Stimulated activated CD4-positive, alpha-beta T cell treated with anti-CD3 and anti-CD28 coated beads, Interleukin-15, amount 100 ng/mL, for 24 hours (primary cell): Measurements from ENCODE around the gene MRPL44.

ENCODE experiments used
- DNase-seq: peaks from one replicate; pipeline ENCODE4 v3.0.0-alpha.2; 2020

Gene MRPL44

GRCh38 chr2:223957092-223957851 lies at the start of gene MRPL44:
TSS of gene MRPL44 (plus strand) at chr2:223957463. CDS start at chr2:223957473, 10 bp downstream.
- peak; percentile 97 for DNase-seq

GRCh38 chr2:223908304-223908998 lies 48.8 kb upstream of the MRPL44 start:
- DNase-seq, result no peak

DNA sequence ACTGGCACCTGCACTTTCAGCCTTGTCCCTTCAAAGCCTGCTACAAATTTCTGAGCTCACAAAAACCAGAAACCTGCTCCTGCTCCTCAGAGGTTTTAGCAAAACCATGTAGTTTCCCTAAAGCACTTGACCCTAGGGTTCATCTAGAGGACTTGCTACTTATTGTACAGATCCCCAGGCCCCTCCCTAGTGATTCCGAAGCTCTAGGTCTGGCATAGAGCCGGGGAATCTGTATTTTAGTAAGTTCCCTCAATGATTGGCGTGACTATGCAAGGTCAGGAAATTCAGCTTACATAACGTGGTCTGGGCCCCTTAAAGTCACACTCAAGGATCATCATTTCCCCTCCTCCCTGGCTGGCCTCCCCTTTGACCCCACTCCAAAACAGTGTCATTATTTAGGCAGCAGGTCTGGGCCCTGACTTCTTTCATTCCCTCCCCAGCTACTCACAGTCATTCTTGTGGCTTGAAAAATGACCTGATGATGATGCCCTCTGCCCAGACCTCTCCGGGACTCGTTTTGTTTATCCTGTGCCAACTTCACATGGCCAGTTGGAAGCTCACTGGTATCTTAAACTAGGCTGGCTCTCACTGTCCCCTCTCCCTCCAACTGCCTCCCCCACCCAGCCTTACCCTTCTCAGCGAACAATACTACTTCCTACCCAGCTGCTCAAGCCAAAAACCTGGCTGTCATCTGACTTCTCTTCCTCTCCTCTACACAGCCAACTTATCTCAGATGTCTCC lies 48.1 kb upstream of the MRPL44 start:
- no peak for DNase-seq

DNA sequence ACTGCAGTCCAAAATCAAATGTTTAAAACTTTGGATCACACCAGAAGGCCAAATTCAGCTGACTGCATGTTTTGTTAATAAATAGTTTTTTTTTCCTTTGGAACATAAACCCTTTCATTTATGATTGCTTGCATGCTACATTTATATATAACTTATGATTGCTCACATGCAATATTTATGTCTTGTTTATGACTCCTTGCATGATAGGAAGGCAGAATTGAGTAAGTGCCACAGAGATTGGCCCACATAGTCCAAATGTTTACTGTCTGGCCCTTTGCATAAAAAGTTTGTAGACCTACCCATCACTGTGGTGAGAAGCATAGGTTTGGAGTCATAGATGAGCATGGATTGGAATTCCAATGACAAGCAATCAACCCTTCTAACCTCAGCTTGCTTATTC lies 42.9 kb upstream of the MRPL44 start:
- no peak for DNase-seq

- DNase-seq, result no peak
Measured at GRCh38 chr2:223915071-223915470, 42.2 kb upstream of the MRPL44 start.

GRCh38 chr2:223916181-223916920 lies 40.9 kb upstream of the MRPL44 start:
- no peak for DNase-seq

GRCh38 chr2:223918671-223919134 lies 38.6 kb upstream of the MRPL44 start:
- DNase-seq, result no peak

DNA sequence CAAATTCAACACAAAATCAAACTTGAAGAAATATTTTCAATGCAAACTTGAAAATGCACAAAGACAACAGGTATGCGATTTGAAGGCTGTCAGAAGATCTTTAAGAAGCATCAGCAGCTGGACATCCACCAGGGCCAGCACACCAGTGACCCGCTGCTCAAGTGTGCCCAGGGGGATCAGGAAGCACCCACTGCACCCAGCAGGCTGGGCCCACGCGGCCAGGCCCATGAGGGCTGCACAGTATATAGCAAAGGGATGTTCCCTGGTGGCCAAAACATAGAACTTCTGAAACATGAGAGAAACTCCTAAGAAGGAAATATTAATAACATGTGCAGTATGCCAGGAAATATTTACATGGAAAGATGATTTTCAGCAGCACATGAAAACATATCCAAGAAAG lies 37.2 kb upstream of the MRPL44 start:
- no peak for DNase-seq

DNA sequence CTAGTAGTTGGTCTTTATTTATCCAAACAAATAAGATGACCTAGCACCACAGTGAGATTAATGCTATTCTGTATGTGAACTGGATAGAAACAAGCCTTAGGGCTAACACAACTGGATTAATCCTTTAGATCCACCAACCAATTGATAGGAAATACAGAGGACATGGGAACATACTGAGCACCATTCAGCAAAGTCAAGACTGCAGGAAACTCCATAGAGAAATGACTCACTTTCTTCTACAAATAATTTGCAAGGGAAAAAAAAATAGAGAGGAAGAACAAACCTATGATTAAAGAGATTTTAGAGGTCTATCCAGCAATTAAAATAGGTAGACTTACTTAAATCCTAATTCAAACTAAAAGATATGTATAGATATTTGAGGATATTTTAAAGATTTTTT lies 36.1 kb upstream of the MRPL44 start:
- DNase-seq, result no peak

- DNase-seq, result no peak
Measured at GRCh38 chr2:223922308-223922707, 35.0 kb upstream of the MRPL44 start.

DNA sequence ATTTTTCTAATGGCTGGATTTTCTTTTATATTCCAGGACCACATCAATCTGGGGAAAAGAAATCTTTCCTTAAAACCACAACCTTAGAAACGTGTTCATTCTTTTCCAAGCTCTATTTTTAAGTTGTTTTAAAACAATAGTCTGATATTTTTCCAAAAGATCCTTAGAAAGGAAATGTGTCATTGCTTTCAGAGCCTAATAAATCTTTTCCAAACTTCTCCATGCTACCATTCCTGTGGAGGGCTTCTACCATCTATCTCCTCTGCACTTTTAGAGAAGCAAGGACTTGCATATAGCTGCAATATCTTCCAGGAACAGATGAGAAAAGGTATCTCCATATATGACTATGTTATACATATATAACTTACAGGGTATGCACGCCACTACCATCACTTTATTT lies 33.3 kb upstream of the MRPL44 start:
- no peak for DNase-seq

- DNase-seq, result no peak
Measured at GRCh38 chr2:223925106-223925505, 32.2 kb upstream of the MRPL44 start.

- DNase-seq, result no peak
Measured at GRCh38 chr2:223928113-223929006, 28.9 kb upstream of the MRPL44 start.

DNA sequence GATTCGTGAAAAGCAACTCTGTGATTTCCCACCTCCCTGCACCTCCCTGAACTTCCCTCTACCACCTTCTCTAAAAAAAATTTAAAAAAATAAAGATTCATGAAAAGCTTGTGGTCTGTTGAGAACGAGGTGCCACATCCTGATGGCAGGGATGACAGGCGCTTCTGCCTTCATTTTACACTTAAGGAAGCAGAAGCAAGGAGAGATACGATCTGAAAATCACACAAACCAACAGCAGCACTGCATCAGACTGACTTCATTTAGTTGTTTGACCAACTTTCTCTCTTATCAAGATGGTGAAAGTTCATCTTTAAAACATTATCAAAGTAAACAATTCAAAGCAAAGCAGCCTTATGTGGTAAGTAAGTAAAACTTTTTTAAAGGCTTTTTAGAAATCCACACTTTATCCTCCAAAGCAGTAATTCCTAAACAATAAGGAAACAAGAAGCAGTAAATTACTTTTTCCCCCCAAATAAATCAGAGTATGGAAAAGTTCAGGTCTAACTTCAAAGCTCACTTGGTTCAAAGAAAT lies 27.6 kb upstream of the MRPL44 start:
- DNase-seq, result peak; percentile 29

DNA sequence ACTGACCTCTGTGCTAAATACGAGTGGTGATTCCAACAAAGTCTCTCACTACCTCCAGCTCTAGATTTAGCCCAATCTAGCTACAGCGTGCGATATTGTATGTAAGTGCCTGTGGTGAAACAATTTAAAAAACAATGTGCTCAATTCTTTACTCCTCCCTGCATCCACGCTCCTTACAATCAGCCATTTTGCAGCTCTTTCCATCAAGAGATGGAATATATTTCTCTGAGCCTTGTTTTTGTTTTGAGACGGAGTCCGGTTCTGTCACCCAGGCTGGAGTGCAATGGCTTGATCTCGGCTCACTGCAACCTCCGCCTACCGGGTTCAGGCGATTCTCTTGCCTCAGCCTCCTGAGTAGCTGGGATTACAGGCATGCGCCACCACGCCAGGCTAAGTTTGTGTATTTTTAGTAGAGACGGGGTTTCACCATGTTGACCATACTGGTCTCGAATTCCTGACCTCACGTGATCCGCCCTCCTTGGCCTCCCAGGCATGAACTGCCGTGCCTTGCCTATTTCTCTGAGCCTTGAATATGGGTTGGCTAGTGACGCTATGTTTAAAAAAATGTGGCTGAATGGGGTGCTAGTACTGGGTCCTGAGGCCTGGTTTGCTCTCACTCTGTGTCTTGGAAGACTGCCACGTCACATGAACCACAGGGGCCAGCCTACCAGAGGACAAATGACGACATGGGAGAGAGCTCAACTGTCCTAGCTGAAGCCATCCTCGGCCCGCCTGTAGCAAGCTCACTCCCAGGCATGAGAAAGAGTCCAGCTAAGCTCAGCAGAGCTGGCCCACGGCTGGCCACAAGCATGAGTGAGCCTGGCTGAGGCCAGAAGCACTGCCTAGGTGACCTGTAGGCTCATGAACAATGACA lies 26.9 kb upstream of the MRPL44 start:
- DNase-seq, result no peak

DNA sequence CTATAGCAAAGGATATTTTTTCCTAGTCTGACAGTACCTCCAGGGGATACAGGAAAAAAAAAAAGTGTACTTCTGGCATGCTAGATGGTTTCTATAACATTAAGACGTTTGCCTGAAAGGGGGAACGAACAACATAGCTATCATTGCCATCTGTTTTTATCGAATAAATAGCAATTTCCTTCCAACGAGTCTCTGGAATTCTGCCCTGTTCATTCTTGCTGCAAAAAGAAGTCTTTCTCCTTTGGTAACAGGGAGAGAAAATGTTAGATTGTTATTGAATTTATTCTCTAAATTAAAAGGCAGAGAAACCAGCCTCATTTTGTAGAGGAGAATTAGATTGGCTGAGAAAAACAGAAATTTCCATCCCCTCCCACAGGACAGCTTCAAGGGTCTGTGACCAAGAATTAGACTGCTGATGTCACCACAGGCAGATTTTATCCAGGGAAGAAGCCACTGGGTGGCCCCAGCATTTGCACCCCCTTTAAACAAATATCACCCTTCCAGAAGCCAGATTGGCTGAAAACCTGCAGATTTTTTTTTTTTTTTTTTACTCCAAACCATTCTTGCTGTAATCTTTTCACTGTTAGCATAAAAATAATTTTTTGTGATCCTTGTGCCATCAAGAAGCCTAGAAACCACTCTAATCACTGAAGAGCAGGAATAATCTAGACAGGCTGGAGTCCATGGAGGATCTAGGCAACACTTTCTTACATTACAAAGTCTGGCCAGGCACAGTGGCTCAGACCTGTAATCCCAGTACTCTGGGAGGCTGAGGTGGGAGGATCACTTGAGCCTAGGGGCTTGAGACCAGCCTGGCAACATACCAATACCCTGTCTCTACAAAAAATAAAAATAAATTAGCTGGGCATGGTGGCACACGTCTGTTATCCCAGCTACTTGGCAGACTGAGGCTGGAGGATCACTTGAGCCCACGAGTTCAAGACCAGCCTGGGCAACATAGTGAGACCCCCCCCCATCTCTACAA lies 24.2 kb upstream of the MRPL44 start:
- DNase-seq, result no peak

DNA sequence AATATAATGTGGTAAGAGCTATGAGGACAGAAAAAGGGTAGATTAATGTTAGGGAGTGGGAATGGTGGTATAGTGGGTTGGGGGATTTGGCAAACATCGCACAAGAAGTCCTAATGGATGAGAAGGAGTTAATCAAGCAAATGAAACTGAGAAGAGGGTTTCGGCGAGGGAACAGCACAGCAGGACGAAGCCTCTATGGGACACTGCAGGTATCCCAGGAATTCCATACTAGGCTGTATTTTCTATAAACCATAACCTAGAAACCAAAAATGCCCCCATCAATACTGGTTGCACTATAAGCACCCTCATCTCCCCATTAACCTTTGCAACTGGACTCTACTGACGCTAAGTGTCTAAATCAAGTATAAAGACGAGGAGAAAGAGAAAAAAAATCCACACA lies 22.4 kb upstream of the MRPL44 start:
- DNase-seq, result no peak

DNA sequence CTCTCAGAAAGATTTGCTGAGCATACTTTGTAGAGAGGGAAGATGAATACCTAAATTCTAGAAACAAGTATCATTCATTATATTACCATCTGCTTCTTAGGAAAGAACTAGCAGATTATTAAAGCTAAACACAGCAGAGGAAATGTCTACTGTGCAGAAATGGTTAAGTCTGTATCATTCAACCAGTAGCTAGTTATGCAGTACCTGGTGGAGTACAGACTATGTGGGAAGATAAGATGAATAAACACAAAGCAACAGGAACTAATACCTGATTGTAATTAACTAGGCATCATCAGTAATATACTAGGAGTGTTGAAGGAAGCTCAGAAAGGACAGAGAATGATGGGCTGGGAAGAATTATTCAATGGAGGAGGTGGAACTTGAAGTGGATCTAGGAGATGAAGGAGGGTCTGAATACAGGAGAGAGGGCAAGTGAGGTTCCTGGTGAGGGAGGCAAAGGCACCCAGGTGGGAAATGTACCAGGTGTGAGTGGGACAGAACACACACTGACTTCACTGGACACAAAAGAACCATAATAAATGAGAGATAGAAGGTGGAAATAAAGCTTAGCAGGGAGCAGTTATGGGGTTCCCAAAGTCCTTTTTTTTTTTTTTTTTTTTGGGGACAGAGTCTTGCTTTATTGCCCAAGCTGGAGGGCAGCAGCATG lies 21.7 kb upstream of the MRPL44 start:
- no peak for DNase-seq

DNA sequence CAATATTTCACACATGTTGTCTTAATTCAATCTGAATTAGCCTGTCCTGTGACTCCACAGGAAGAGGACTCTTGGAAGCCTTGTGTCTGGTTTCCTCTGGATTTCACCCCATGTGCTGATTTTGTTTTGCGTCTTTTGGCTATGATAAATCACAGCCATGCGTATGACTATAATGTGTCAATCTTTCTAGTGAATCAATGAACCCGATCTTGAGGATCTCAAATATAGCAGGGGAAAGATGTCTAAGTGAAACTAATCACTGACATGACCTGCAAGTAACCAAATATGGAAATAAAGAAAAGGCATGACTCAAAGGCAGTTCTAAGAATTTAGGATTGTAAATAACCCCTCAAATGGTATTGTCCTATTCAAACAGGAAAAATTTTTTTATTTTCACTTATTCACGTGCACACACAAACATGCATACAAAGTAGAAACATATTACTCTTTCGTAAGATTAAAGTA lies 20.4 kb upstream of the MRPL44 start:
- DNase-seq, result no peak
